ENCODE results near the gene GCH1.

- TF ChIP-seq CTCF (IDR thresholded peaks at IDR 0.05) (no peak), EZH2 (IDR thresholded peaks at IDR 0.05) (no peak)
Observed at GRCh38 chr14:54854181-54854580, 48.4 kb downstream of the GCH1 start.
